Stomach (tissue), 4 donors: ENCODE results near the gene PICK1.

Experiments
- POLR2AphosphoS5 ChIP-seq, 3 donors: sonication (generic); formaldehyde crosslinking; IDR thresholded peaks; one replicate each; pipeline ENCODE4 v1.6.1; 2016; ENCODE audit warnings: antibody characterized with exemption in 3 of 3
- TF ChIP-seq, protein P1 (sequence below), 7 experiments: fragments of 450-650 bp in 4 of 7; fragments of 200-600 bp in 3 of 7; sonication (generic) in 3 of 7; IDR thresholded peaks; one replicate each; pipeline ENCODE4 v1.5.1; 2016 to 2019; ENCODE audit warnings: antibody characterized with exemption in 7 of 7, control low read depth in 2 of 7, mild to moderate bottlenecking in 1 of 7

DNA sequence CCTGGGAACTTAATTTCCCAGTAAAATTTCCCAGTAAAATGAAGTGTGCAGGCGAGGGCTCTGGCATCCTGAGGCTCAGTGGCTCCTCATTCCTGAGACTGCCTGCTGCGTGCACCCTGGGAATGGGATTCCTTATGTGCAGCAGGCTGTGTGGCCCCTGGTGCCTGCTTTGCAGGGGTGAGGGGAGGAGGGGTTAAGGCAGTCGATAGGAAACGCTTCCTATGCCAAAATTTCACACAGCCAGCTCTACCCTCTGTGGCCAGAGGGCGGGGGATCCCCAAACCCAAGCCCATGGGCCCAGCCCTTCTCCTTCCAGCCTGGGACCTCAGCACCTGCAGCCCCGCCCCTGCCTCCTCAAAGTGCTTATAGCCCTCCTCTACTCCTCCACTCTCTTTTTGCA is 65.4 kb downstream of the PICK1 start:
- TF ChIP-seq, protein P1, sequence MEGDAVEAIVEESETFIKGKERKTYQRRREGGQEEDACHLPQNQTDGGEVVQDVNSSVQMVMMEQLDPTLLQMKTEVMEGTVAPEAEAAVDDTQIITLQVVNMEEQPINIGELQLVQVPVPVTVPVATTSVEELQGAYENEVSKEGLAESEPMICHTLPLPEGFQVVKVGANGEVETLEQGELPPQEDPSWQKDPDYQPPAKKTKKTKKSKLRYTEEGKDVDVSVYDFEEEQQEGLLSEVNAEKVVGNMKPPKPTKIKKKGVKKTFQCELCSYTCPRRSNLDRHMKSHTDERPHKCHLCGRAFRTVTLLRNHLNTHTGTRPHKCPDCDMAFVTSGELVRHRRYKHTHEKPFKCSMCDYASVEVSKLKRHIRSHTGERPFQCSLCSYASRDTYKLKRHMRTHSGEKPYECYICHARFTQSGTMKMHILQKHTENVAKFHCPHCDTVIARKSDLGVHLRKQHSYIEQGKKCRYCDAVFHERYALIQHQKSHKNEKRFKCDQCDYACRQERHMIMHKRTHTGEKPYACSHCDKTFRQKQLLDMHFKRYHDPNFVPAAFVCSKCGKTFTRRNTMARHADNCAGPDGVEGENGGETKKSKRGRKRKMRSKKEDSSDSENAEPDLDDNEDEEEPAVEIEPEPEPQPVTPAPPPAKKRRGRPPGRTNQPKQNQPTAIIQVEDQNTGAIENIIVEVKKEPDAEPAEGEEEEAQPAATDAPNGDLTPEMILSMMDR (IDR thresholded peaks at IDR 0.05) = no peak
- no peak for TF ChIP-seq POLR2AphosphoS5 (IDR thresholded peaks at IDR 0.05)
